Peyer's patch (tissue), 4 donors: Measurements from ENCODE around the gene PGAP3. TPM values are rescaled to one million over a fixed set of nuclear protein-coding genes. Genes with fewer than 3 reads are reported as not detected.

ENCODE experiments used
- DNase-seq, 3 donors: peaks; one replicate each; pipeline ENCODE4 v3.0.0-alpha.2; 2017 to 2019
- H3K27ac ChIP-seq, 4 donors: fragments of 200-600 bp; sonication (generic); one replicate each; pipeline ENCODE4 v1.5.1; 2016 to 2019
- H3K27me3 ChIP-seq, 2 donors: fragments of 200-600 bp; sonication (generic); one replicate each; pipeline ENCODE4 v1.5.1; 2019
- H3K36me3 ChIP-seq, 3 donors: fragments of 200-600 bp; sonication (generic); one replicate each; pipeline ENCODE4 v1.5.1; 2016 to 2019
- H3K4me1 ChIP-seq, 4 donors: fragments of 200-600 bp; sonication (generic); one replicate each; pipeline ENCODE4 v1.5.1; 2016 to 2019
- H3K4me3 ChIP-seq, 4 donors: fragments of 200-600 bp; sonication (generic); 1 replicate in 3 of 4; 2 replicates in 1 of 4; pipeline ENCODE4 v1.5.1; 2016 to 2019; ENCODE audit warnings: mild to moderate bottlenecking in 1 of 4
- H3K9me3 ChIP-seq, 4 donors: fragments of 200-600 bp; sonication (generic); one replicate each; pipeline ENCODE4 v1.5.1; 2016 to 2019; ENCODE audit warnings: mild to moderate bottlenecking in 1 of 4
- POLR2A ChIP-seq, 2 donors: fragments of 450-650 bp; IDR thresholded peaks; one replicate each; pipeline ENCODE4 v1.5.1; 2017; ENCODE audit warnings: antibody characterized with exemption in 2 of 2, mild to moderate bottlenecking in 2 of 2, moderate library complexity in 2 of 2
- total RNA-seq, 4 donors: library from RNA; depleted of rRNA; stranded (reverse); fragments of >200 nt; gene quantifications; one replicate each; pipeline ENCODE4 v1.1.0, GENCODE V29; 2016
- TF ChIP-seq, protein P1 (sequence below), 6 experiments: fragments of 450-650 bp in 4 of 6; fragments of 200-600 bp in 2 of 6; sonication (generic) in 1 of 6; IDR thresholded peaks; one replicate each; pipeline ENCODE4 v1.5.1; 2017 to 2019; ENCODE audit warnings: antibody characterized with exemption in 6 of 6, mild to moderate bottlenecking in 3 of 6, moderate library complexity in 1 of 6

The PGAP3 gene
- total RNA-seq, 4 donors from 2014 or later = 15.7 to 72.3 (median 65.1) TPM

DNA sequence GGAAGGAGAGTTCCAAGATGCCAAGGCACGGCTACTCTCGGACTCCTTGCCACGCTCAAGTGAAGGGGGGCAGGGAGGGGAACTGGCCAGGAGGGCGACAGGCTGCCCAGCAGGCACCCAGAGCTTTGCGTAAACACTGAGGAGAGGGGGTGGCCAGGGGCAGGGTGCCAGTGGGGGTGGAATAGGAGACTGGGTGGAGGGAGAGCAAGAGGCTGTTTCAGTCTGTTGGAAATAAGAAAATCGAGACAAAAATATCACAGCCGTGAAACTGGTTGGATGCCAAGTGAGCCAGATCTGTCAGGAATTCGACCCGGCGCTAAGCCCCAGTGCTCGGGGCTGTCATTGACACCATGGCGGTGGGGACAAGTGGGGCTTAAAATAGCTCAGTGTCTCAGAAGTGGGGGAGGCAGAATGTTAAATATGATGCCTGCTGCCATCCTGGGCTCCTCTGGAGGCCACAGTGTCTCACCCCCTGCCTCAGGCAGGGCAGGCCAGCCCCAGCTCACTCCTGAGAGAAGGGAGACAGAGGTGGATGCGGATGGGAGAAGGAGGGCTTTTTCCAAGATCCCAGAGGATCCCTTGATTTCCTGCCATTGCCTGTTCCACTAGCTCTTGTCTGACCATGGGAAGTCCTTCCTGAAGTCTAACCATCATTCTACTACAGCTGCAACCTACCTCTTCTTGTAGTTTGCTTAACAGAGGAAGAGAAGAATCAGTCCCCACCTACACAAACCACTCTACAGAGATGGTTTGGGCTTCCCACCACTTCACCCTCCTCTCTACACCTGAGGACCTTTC, 10.1 kb downstream of the PGAP3 start:
- peaks cover 0 to 3% (median 0%) of the 10 kb centered on the region in 3 donors for H3K36me3 ChIP-seq
- no peak overlapping the region for H3K4me3 ChIP-seq
- no peaks in the 10 kb centered on the region for H3K9me3 ChIP-seq
- H3K4me1 ChIP-seq = peaks cover 9 to 48% (median 16%) of the 10 kb centered on the region in 4 donors
- DNase-seq = peak in 1 of 3 donors; percentile 44
- peak overlapping the region; percentile 68 to 89 (median 71) for H3K27ac ChIP-seq
- no peak for TF ChIP-seq POLR2A (IDR thresholded peaks at IDR 0.05)
- no peaks in the 10 kb centered on the region for H3K27me3 ChIP-seq

DNA sequence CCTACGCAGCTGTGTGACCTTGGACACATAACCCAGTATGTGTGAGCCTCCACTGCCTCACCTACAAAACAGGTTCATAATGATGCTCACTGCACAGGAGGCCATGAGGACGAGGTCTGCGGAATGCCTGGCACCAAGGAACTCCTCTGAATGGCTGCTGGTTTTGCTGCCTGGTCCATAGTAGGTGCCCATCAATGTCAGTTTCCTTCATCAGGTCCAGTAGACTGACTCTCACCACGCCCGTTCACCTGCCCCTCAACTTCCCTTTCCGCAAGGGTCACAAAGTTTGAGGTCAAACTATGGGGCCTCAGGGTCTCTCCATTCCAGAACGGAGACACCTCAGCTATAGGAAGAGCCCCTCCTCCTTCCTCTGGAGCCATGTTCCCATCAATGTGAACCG, 10.8 kb downstream of the PGAP3 start:
- peak overlapping the region in 2 of 4 donors; percentile 32 to 55 for H3K27ac ChIP-seq
- H3K4me1 ChIP-seq = peaks cover 9 to 51% (median 16%) of the 10 kb centered on the region in 4 donors

GRCh38 chr17:39676198-39676819, 11.5 kb downstream of the PGAP3 start:
- no peaks in the 10 kb centered on the region for H3K9me3 ChIP-seq
- H3K27me3 ChIP-seq = no peaks in the 10 kb centered on the region
- H3K4me1 ChIP-seq = peaks cover 9 to 54% (median 16%) of the 10 kb centered on the region in 4 donors
- peaks cover 0 to 3% (median 0%) of the 10 kb centered on the region in 3 donors for H3K36me3 ChIP-seq
- DNase-seq = peak; percentile 59 to 81 (median 78)
- H3K27ac ChIP-seq = peak overlapping the region; percentile 14 to 55 (median 30)
- TF ChIP-seq POLR2A (IDR thresholded peaks at IDR 0.05) = no peak
- TF ChIP-seq, protein P1, sequence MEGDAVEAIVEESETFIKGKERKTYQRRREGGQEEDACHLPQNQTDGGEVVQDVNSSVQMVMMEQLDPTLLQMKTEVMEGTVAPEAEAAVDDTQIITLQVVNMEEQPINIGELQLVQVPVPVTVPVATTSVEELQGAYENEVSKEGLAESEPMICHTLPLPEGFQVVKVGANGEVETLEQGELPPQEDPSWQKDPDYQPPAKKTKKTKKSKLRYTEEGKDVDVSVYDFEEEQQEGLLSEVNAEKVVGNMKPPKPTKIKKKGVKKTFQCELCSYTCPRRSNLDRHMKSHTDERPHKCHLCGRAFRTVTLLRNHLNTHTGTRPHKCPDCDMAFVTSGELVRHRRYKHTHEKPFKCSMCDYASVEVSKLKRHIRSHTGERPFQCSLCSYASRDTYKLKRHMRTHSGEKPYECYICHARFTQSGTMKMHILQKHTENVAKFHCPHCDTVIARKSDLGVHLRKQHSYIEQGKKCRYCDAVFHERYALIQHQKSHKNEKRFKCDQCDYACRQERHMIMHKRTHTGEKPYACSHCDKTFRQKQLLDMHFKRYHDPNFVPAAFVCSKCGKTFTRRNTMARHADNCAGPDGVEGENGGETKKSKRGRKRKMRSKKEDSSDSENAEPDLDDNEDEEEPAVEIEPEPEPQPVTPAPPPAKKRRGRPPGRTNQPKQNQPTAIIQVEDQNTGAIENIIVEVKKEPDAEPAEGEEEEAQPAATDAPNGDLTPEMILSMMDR (IDR thresholded peaks at IDR 0.05) = no peak
- H3K4me3 ChIP-seq = no peak overlapping the region

More for the DNA sequence above, 10.8 kb downstream of the PGAP3 start:
- H3K36me3 ChIP-seq = peaks cover 0 to 3% (median 0%) of the 10 kb centered on the region in 3 donors
- no peaks in the 10 kb centered on the region for H3K27me3 ChIP-seq
- no peak overlapping the region for H3K4me3 ChIP-seq
- no peaks in the 10 kb centered on the region for H3K9me3 ChIP-seq
- peak in 1 of 3 donors; percentile 34 for DNase-seq
- TF ChIP-seq, protein P1 (IDR thresholded peaks at IDR 0.05) = no peak
- TF ChIP-seq POLR2A (IDR thresholded peaks at IDR 0.05) = no peak

- no peaks in the 10 kb centered on the region for H3K9me3 ChIP-seq
- H3K27me3 ChIP-seq = no peaks in the 10 kb centered on the region
- no peak for TF ChIP-seq POLR2A (IDR thresholded peaks at IDR 0.05)
- TF ChIP-seq, protein P1 (IDR thresholded peaks at IDR 0.05) = no peak
- no peak overlapping the region for H3K4me3 ChIP-seq
- no peaks in the 10 kb centered on the region for H3K36me3 ChIP-seq
- H3K27ac ChIP-seq = peak overlapping the region; percentile 14 to 55 (median 30)
- peaks cover 9 to 54% (median 16%) of the 10 kb centered on the region in 4 donors for H3K4me1 ChIP-seq
- DNase-seq = no peak
Measured at GRCh38 chr17:39675390-39676082, 12.3 kb downstream of the PGAP3 start.

- no peak overlapping the region for H3K4me3 ChIP-seq
- no peaks in the 10 kb centered on the region for H3K27me3 ChIP-seq
- H3K9me3 ChIP-seq = no peaks in the 10 kb centered on the region
- TF ChIP-seq POLR2A (IDR thresholded peaks at IDR 0.05) = no peak
- TF ChIP-seq, protein P1 (IDR thresholded peaks at IDR 0.05) = no peak
- H3K36me3 ChIP-seq = no peaks in the 10 kb centered on the region
- peak in 1 of 3 donors; percentile 60 for DNase-seq
- peaks cover 5 to 52% (median 11%) of the 10 kb centered on the region in 4 donors for H3K4me1 ChIP-seq
- H3K27ac ChIP-seq = peak overlapping the region; percentile 14 to 32 (median 26)
Measured at GRCh38 chr17:39674702-39675389, 13.0 kb downstream of the PGAP3 start.
